HG03025 (cell line): Measurements from ENCODE around the gene BCR.

Experiments
- ATAC-seq: cut with Tn5 transposase; IDR thresholded peaks from one replicate; pipeline ENCODE4 v1.9.1; 2021; ENCODE audit warnings: mild to moderate bottlenecking, moderate library complexity; ENCODE audit not compliant: unreplicated experiment, low FRiP score

Gene BCR

GRCh38 chr22:23270798-23271596 is 90.7 kb downstream of the BCR start:
- no peak for ATAC-seq

- ATAC-seq, result no peak
These were observed 91.2 kb downstream of the BCR start for GRCh38 chr22:23271597-23271908.

- no peak for ATAC-seq
These were observed 92.1 kb downstream of the BCR start for GRCh38 chr22:23272371-23272770.

- ATAC-seq, result no peak
These were observed 92.5 kb downstream of the BCR start for GRCh38 chr22:23272834-23273233.

- ATAC-seq, result no peak
These were observed 93.3 kb downstream of the BCR start for GRCh38 chr22:23273445-23274145.

- no peak for ATAC-seq
These were observed 93.8 kb downstream of the BCR start for GRCh38 chr22:23274146-23274526.

GRCh38 chr22:23274891-23275694 is 94.8 kb downstream of the BCR start:
- ATAC-seq, result no peak

- ATAC-seq, result no peak
These were observed 95.4 kb downstream of the BCR start for GRCh38 chr22:23275751-23276150.

GRCh38 chr22:23276656-23277582 is 96.6 kb downstream of the BCR start:
- no peak for ATAC-seq

- ATAC-seq, result no peak
These were observed 97.4 kb downstream of the BCR start for GRCh38 chr22:23277583-23278295.

- no peak for ATAC-seq
These were observed 98.8 kb downstream of the BCR start for GRCh38 chr22:23278883-23279675.

GRCh38 chr22:23279781-23280180 is 99.5 kb downstream of the BCR start:
- ATAC-seq, result no peak

- ATAC-seq, result no peak
These were observed 100.2 kb downstream of the BCR start for GRCh38 chr22:23280356-23281052.

- no peak for ATAC-seq
These were observed 100.7 kb downstream of the BCR start for GRCh38 chr22:23281053-23281405.

GRCh38 chr22:23281406-23282088 is 101.2 kb downstream of the BCR start:
- ATAC-seq, result no peak

GRCh38 chr22:23282089-23282501 is 101.8 kb downstream of the BCR start:
- ATAC-seq, result no peak

- ATAC-seq, result no peak
These were observed 102.2 kb downstream of the BCR start for GRCh38 chr22:23282516-23282915.

- no peak for ATAC-seq
These were observed 102.7 kb downstream of the BCR start for GRCh38 chr22:23282986-23283385.
